MCF 10A (cell line): ENCODE measurements around the gene DLD. TPM values are rescaled to one million over a fixed set of nuclear protein-coding genes. Genes with fewer than 3 reads are reported as not detected.

Source experiments
- BruUV-seq: library from RNA; stranded (reverse); fragments of 400-500 nt; replicated peaks from 2 replicates; lab custom pipeline; 2021; lab: Mats Ljungman, UMichigan
- CTCF ChIA-PET: fragments of 300-600 bp; sonication (Branson Sonifier 250); formaldehyde crosslinking; extraction: SDS; loops from one replicate; lab custom pipeline; 2021; ENCODE audit warnings: antibody characterized with exemption, inconsistent platforms; lab: Yijun Ruan, JAX
- POLR2A ChIA-PET: fragments of 300-600, 350-650 bp; sonication (Branson Sonifier 250); formaldehyde crosslinking; extraction: SDS; loops from one replicate; lab custom pipeline; 2020; ENCODE audit warnings: antibody characterized with exemption, inconsistent platforms; lab: Yijun Ruan, JAX
- DNase-seq: peaks from one replicate; pipeline ENCODE4 v3.0.0-alpha.2; 2018; ENCODE audit not compliant: unreplicated experiment
- H3K27ac Mint-ChIP-seq: one replicate; pipeline ENCODE4 v1.8.0; 2022; ENCODE audit warnings: mild to moderate bottlenecking, low read depth, mixed read lengths; ENCODE audit not compliant: unreplicated experiment
- H3K27me3 Mint-ChIP-seq: one replicate; pipeline ENCODE4 v1.8.0; 2022; ENCODE audit warnings: mixed read lengths; ENCODE audit not compliant: insufficient read depth, unreplicated experiment
- H3K36me3 Mint-ChIP-seq: one replicate; pipeline ENCODE4 v1.8.0; 2022; ENCODE audit warnings: mild to moderate bottlenecking, moderate library complexity, mixed read lengths; ENCODE audit not compliant: insufficient read depth, unreplicated experiment
- H3K4me1 Mint-ChIP-seq: one replicate; pipeline ENCODE4 v1.8.0; 2022; ENCODE audit warnings: mixed read lengths; ENCODE audit not compliant: insufficient read depth, unreplicated experiment
- H3K4me3 Mint-ChIP-seq: one replicate; pipeline ENCODE4 v1.8.0; 2022; ENCODE audit warnings: mild to moderate bottlenecking, moderate library complexity, mixed read lengths; ENCODE audit not compliant: unreplicated experiment
- H3K9me3 Mint-ChIP-seq: one replicate; pipeline ENCODE4 v1.8.0; 2022; ENCODE audit warnings: mixed read lengths; ENCODE audit not compliant: unreplicated experiment
- intact Hi-C: fragments of 100-400 bp; cut with micrococcal nuclease; formaldehyde crosslinking; loops from 2 replicates; pipeline ENCODE4 v1.14.1; 2022
- total RNA-seq: library from RNA; stranded (reverse); gene quantifications from 2 replicates; pipeline ENCODE4 v1.2.3, GENCODE V29; 2022
- TF ChIP-seq, protein P1 (sequence below): fragments of 200-600 bp; IDR thresholded peaks from one replicate; pipeline ENCODE4 v1.8.0; 2022; ENCODE audit warnings: antibody characterized with exemption, mild to moderate bottlenecking; ENCODE audit not compliant: unreplicated experiment

Gene DLD
- total RNA-seq, 1 experiment from 2014 or later: 83.0 TPM

DNA sequence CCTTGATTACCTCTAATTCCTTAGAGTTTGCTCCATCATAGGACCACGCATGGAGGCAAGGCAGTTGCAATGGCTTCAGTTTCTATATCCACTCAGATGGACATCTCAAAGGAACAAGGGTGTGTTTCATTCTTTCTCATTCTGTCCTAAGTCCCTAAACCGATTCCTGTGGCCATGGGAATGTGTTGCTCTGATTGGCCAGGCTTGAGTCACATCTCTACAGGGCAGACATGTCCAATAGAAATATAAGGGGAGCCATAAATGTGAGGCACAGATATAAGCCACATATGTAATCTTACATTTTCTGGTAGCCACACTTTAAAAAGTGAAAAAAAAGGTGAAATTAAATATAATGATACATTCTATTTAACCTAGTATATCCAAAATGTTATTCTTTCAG, 16.9 kb upstream of the DLD start:
- Mint-ChIP-seq H3K36me3 (no peaks in the 10 kb centered on the region), H3K9me3 (no peaks in the 10 kb centered on the region), H3K4me3 (no peak overlapping the region), H3K4me1 (no peaks in the 10 kb centered on the region), H3K27ac (no peak overlapping the region), H3K27me3 (peaks cover 22% of the 10 kb centered on the region)
- TF ChIP-seq, protein P1, sequence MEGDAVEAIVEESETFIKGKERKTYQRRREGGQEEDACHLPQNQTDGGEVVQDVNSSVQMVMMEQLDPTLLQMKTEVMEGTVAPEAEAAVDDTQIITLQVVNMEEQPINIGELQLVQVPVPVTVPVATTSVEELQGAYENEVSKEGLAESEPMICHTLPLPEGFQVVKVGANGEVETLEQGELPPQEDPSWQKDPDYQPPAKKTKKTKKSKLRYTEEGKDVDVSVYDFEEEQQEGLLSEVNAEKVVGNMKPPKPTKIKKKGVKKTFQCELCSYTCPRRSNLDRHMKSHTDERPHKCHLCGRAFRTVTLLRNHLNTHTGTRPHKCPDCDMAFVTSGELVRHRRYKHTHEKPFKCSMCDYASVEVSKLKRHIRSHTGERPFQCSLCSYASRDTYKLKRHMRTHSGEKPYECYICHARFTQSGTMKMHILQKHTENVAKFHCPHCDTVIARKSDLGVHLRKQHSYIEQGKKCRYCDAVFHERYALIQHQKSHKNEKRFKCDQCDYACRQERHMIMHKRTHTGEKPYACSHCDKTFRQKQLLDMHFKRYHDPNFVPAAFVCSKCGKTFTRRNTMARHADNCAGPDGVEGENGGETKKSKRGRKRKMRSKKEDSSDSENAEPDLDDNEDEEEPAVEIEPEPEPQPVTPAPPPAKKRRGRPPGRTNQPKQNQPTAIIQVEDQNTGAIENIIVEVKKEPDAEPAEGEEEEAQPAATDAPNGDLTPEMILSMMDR: no peak
- DNase-seq: no peak
- ChIA-PET POLR2A (interaction anchor here (1.0 to 6.6 kb wide), 3 partner anchors 17 to 141 kb away, joined by 3 to 93 read pairs (median 5); partner anchors contain the start of genes CBLL1 and DLD), CTCF (interaction anchor here (0.7 to 10.8 kb wide), 8 partner anchors 10 to 410 kb away, joined by 3 to 227 read pairs (median 4); partner anchors contain the start of gene CBLL1)
- intact Hi-C loops: loop anchor here (1.0 kb wide), 4 partner anchors 131 to 672 kb away; no protein-coding TSS in a partner anchor
- BruUV-seq: no TSS peak

DNA sequence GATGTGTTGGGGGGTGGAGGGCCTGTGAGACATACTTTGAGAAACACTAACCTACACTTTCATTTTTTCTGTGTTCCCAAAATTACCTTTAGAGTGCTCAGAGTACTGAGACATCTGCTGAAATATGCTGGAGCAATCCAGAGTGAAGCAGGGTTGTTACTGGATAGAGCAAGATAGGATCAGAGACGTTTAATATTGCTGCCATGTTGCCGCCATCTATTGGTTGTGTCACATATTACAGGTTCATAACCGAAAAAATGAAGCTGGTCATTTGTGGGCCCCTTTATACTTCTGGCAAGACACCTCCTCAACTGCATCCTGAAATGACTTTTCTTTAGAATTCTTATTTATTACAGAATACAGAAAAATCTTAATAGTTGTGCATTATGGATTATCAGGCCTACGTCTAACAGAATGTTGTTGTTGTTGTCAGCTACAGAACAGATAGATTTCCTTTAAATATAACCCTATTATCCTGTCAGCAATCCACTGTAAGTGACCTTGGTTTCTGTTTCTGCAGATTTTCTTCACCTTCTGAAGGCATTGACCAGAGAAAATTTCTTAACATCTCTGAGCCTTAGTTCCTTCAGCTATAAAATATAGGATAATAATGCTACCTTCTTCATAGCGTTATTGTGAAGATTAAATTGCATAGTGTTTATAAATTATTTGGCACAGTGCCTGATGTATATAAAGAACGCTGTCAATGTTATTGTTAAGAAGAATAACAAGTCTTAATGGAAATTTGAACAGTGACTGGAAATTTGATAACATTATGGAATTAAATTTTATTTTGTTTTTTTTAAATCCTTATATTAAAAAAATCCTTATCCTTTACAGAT, 16.2 kb upstream of the DLD start:
- no peaks in the 10 kb centered on the region for H3K4me1 Mint-ChIP-seq
- ChIA-PET POLR2A (interaction anchor here (1.0 to 6.6 kb wide), 4 partner anchors 14 to 142 kb away, joined by 3 to 93 read pairs (median 4); partner anchors contain the start of genes CBLL1 and DLD), CTCF (interaction anchor here (0.6 to 10.8 kb wide), 33 partner anchors 10 to 758 kb away, joined by 3 to 227 read pairs (median 4); partner anchors contain the start of gene CBLL1)
- intact Hi-C loops: loop anchor here (1.0 to 5.0 kb wide), 5 partner anchors 132 to 1083 kb away; no protein-coding TSS in a partner anchor
- no TSS peak for BruUV-seq
- no peak overlapping the region for H3K27ac Mint-ChIP-seq
- H3K36me3 Mint-ChIP-seq: no peaks in the 10 kb centered on the region
- no peak overlapping the region for H3K4me3 Mint-ChIP-seq
- H3K9me3 Mint-ChIP-seq: no peaks in the 10 kb centered on the region
- TF ChIP-seq, protein P1: peak; percentile 66
- DNase-seq: peak; percentile 76
- H3K27me3 Mint-ChIP-seq: peaks cover 22% of the 10 kb centered on the region

DNA sequence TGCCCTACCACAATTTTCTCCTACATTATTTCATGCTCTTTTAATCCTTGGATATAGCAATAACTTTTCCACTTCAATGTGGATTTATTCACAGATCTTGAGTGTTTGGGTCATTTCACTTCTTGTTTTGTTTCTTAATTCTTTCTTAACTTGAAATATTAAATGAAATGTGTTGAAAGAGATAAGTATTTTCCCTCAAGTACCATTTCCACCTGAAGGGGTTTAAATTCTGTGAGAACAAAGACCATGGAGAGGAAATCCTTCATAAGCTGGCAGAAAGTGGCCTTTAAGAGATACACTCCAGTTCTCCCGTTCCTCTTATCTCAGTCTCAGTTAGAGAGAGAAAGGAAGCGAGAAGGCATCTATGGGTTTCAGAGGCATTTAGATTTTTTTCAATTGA, 14.1 kb upstream of the DLD start:
- intact Hi-C loops: loop anchor here (5.0 kb wide), 1 partner anchor 1085 kb away; no protein-coding TSS in a partner anchor
- H3K36me3 Mint-ChIP-seq: no peaks in the 10 kb centered on the region
- H3K27me3 Mint-ChIP-seq: peaks cover 13% of the 10 kb centered on the region
- ChIA-PET POLR2A (interaction anchor here (1.7 to 6.6 kb wide), 2 partner anchors 14 to 133 kb away, joined by 7 to 93 read pairs; partner anchors contain the start of genes CBLL1 and DLD), CTCF (interaction anchor here (0.5 to 10.8 kb wide), 7 partner anchors 11 to 1084 kb away, joined by 3 to 227 read pairs (median 4); partner anchors contain the start of gene CBLL1)
- TF ChIP-seq, protein P1: no peak
- no peaks in the 10 kb centered on the region for H3K4me1 Mint-ChIP-seq
- no peak overlapping the region for H3K4me3 Mint-ChIP-seq
- H3K9me3 Mint-ChIP-seq: no peaks in the 10 kb centered on the region
- no peak for DNase-seq
- BruUV-seq: no TSS peak
- H3K27ac Mint-ChIP-seq: no peak overlapping the region
